Sigmoid colon (tissue), 7 donors: Measurements from ENCODE around the gene MAD2L2. TPM values are rescaled to one million over a fixed set of nuclear protein-coding genes. Genes with fewer than 3 reads are reported as not detected.

ENCODE experiments used
- DNase-seq: peaks from one replicate; pipeline ENCODE4 v3.0.0-alpha.2; 2019
- H3K27ac ChIP-seq, 4 donors: fragments of 200-600 bp; sonication (generic); one replicate each; pipeline ENCODE4 v1.5.1; 2016 to 2019; ENCODE audit warnings: mild to moderate bottlenecking in 1 of 4
- H3K27me3 ChIP-seq, 3 donors: fragments of 200-600 bp; sonication (generic); one replicate each; pipeline ENCODE4 v1.5.1; 2019; ENCODE audit warnings: mild to moderate bottlenecking in 1 of 3
- H3K36me3 ChIP-seq, 4 donors: fragments of 200-600 bp; sonication (generic); one replicate each; pipeline ENCODE4 v1.5.1; 2016 to 2019
- H3K4me1 ChIP-seq, 4 donors: fragments of 200-600 bp; sonication (generic); one replicate each; pipeline ENCODE4 v1.5.1; 2017 to 2019
- H3K4me3 ChIP-seq, 4 donors: fragments of 200-600 bp; sonication (generic); one replicate each; pipeline ENCODE4 v1.5.1; 2017 to 2019; ENCODE audit warnings: mild to moderate bottlenecking in 2 of 4, moderate library complexity in 1 of 4
- H3K9me3 ChIP-seq, 4 donors: fragments of 200-600 bp in 3 of 4; sonication (generic) in 3 of 4; one replicate each; pipeline versions ENCODE4 v1.5.1 to v1.6.1; 2013 to 2019
- EP300 ChIP-seq, 4 donors: sonication (generic); formaldehyde crosslinking; IDR thresholded peaks; one replicate each; pipeline ENCODE4 v1.6.1; 2017; ENCODE audit warnings: antibody characterized with exemption in 4 of 4
- POLR2A ChIP-seq, 2 donors: fragments of 450-650 bp; IDR thresholded peaks; one replicate each; pipeline ENCODE4 v1.6.1; 2016; ENCODE audit warnings: antibody characterized with exemption in 2 of 2, mild to moderate bottlenecking in 2 of 2, moderate library complexity in 2 of 2
- POLR2AphosphoS5 ChIP-seq, 4 donors: sonication (generic); formaldehyde crosslinking; IDR thresholded peaks; one replicate each; pipeline ENCODE4 v1.6.1; 2017; ENCODE audit warnings: antibody characterized with exemption in 4 of 4
- WGBS, 2 donors: extraction: QIAGEN DNeasy Blood & Tissue Kit; methylation state at CpG; one replicate each; pipeline ENCODE4 v1.1.7; 2013; 5-methylcytosine and 5-hydroxymethylcytosine counted together
- intact Hi-C: fragments of 100-400 bp; cut with DNase I; formaldehyde crosslinking; loops from one replicate; pipeline ENCODE4 v1.15.1; 2023
- polyA plus RNA-seq, 3 donors: library from polyadenylated mRNA; stranded (reverse); fragments of 200-250 nt; gene quantifications; one replicate each; pipeline ENCODE4 v1.2.3, GENCODE V29; 2013
- total RNA-seq, 4 donors: library from RNA; depleted of rRNA; stranded (reverse); fragments of >200 nt; gene quantifications; one replicate each; pipeline ENCODE4 v1.1.0, GENCODE V29; 2016
- TF ChIP-seq, protein P1 (sequence below), 4 experiments: fragments of 450-650 bp in 3 of 4; fragments of 200-600 bp in 1 of 4; IDR thresholded peaks; one replicate each; pipeline ENCODE4 v1.5.1; 2016 to 2019; ENCODE audit warnings: antibody characterized with exemption in 4 of 4, mild to moderate bottlenecking in 3 of 4, moderate library complexity in 2 of 4
- donor health status: healthy with polysubstance abuse.
- donor health status: Bipolar disorder and iron deficiency.
- donor health status: healthy.

MAD2L2 gene
- total and polyA plus RNA-seq, 7 donors: 8.8 to 57.9 (median 28.2) TPM

DNA sequence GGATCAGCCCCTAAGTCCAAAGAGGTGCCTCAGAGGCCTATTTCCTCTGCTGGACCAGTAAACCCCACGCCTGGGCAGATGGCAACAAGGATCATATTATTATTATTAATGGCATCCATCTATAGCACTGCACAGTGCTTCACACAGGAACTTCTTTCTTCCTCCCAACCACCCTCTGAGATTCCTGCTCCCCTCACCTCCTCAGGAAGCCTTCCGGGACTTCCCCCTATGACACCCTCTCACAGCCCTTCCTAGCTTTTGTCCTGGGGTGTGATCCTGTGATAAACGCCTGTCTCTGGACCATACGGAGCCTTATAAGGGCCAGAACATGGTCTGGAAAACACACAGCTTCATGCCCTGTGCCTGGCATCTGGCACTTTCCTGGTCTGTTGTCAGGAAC, 29.9 kb downstream of the MAD2L2 start:
- 81 to 88% methylated on average over 4 of the region's 4 CpGs for WGBS, 2 donors
- H3K36me3 ChIP-seq: no peaks in the 10 kb centered on the region
- no peak for DNase-seq
- no peak overlapping the region for H3K4me3 ChIP-seq
- no peak for TF ChIP-seq POLR2A (IDR thresholded peaks at IDR 0.05)
- no peak for TF ChIP-seq POLR2AphosphoS5 (IDR thresholded peaks at IDR 0.05)
- TF ChIP-seq EP300 (IDR thresholded peaks at IDR 0.05): no peak
- H3K9me3 ChIP-seq: no peaks in the 10 kb centered on the region
- no peak overlapping the region for H3K27ac ChIP-seq
- peaks cover 0 to 49% (median 42%) of the 10 kb centered on the region in 4 donors for H3K4me1 ChIP-seq
- H3K27me3 ChIP-seq: peaks cover 7 to 35% (median 32%) of the 10 kb centered on the region in 3 donors
- intact Hi-C loops: loop anchor here (2.0 to 5.0 kb wide), 5 partner anchors 68 to 256 kb away; partner anchors contain the start of gene AGTRAP

DNA sequence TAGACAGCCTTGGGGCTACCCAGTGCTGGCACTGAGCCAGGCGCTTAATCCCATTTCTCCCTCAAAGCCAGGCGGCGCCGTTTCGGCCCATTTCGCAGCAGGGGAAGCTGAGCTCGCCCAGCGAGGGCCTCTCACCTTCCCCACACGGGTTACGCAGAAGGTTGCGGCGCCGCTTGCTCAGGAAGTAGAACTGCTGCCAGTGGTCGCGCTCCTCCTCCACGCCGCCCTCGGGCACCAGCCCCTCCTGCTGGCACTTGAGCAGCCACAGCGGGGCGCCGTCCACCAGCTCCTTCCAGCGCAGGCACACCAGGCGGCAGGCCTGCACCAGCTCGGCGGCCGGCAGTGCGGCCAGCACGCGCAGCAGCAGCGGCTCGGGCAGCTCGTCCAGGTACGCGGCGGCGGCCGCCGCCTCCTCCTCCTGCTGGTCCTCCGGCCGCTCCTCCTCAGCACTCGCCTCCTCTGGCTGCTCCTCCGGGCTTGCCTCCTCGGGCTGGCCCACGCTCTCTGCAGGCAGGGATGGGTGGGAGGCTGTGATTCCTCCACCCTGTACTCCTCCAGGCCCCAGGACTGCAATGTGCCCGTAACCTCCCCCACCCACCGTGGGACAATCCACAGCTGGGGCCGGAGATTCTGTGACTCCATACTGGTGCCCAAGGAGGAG, 30.5 kb downstream of the MAD2L2 start:
- no peak overlapping the region for H3K27ac ChIP-seq
- peak overlapping the region in 2 of 4 donors; percentile 1 to 20 for H3K4me3 ChIP-seq
- no peaks in the 10 kb centered on the region for H3K36me3 ChIP-seq
- WGBS, 2 donors: 5 to 12% methylated on average over 47 of the region's 47 CpGs
- TF ChIP-seq, protein P1, sequence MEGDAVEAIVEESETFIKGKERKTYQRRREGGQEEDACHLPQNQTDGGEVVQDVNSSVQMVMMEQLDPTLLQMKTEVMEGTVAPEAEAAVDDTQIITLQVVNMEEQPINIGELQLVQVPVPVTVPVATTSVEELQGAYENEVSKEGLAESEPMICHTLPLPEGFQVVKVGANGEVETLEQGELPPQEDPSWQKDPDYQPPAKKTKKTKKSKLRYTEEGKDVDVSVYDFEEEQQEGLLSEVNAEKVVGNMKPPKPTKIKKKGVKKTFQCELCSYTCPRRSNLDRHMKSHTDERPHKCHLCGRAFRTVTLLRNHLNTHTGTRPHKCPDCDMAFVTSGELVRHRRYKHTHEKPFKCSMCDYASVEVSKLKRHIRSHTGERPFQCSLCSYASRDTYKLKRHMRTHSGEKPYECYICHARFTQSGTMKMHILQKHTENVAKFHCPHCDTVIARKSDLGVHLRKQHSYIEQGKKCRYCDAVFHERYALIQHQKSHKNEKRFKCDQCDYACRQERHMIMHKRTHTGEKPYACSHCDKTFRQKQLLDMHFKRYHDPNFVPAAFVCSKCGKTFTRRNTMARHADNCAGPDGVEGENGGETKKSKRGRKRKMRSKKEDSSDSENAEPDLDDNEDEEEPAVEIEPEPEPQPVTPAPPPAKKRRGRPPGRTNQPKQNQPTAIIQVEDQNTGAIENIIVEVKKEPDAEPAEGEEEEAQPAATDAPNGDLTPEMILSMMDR (IDR thresholded peaks at IDR 0.05): peak; percentile 37 to 61 (median 50)
- no peak for TF ChIP-seq EP300 (IDR thresholded peaks at IDR 0.05)
- DNase-seq: peak; percentile 87
- no peaks in the 10 kb centered on the region for H3K9me3 ChIP-seq
- H3K27me3 ChIP-seq: peaks cover 7 to 39% (median 32%) of the 10 kb centered on the region in 3 donors
- H3K4me1 ChIP-seq: peaks cover 0 to 44% (median 38%) of the 10 kb centered on the region in 4 donors
- intact Hi-C loops: loop anchor here (2.0 to 5.0 kb wide), 5 partner anchors 68 to 257 kb away; partner anchors contain the start of gene AGTRAP

DNA sequence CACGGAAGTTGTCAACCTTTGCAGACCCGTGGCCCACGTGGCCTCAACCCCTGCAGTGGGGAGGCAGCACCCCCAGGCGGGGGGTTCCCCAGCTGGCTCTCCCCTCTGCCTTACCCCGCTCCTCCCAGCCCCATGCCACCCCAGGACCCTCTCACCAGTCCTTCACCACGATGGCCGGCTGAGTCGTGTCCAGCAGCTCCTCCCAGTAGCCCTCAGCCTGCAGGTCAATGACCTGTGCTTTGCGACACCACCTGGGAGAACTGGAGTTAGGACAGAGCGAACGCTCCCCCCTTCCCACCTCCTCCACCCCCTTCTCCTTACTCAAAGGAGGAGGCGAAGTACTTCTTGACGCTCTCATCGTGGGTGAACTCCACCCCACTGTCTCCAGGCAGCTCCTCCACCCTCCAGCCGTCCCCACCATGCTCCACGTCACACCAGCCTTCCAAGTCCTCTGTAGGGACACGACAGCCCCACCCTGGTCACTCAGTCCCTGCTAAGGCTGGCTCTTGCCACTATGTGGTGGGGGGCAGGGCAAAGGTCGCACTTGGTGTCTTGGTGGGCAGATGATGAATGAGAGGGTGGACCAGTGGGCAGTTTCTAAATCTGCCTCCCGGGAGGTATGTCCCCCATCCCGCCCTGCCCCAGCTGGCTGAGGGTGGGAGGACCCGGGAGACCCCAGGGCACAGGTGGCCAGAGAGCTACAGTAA, 31.2 kb downstream of the MAD2L2 start:
- 17 to 34% methylated on average over 21 of the region's 21 CpGs for WGBS, 2 donors
- Histone ChIP-seq H3K9me3 (no peaks in the 10 kb centered on the region), H3K4me1 (peaks cover 0 to 38% (median 31%) of the 10 kb centered on the region in 4 donors), H3K27ac (no peak overlapping the region), H3K36me3 (no peaks in the 10 kb centered on the region), H3K27me3 (peaks cover 7 to 39% (median 32%) of the 10 kb centered on the region in 3 donors), H3K4me3 (peak overlapping the region in 1 of 4 donors; percentile 20)
- TF ChIP-seq, protein P1 (IDR thresholded peaks at IDR 0.05): no peak
- TF ChIP-seq POLR2A (IDR thresholded peaks at IDR 0.05) (no peak), EP300 (IDR thresholded peaks at IDR 0.05) (no peak), POLR2AphosphoS5 (IDR thresholded peaks at IDR 0.05) (no peak)
- intact Hi-C loops: loop anchor here (2.0 to 5.0 kb wide), 5 partner anchors 69 to 258 kb away; partner anchors contain the start of gene AGTRAP
- no peak for DNase-seq

DNA sequence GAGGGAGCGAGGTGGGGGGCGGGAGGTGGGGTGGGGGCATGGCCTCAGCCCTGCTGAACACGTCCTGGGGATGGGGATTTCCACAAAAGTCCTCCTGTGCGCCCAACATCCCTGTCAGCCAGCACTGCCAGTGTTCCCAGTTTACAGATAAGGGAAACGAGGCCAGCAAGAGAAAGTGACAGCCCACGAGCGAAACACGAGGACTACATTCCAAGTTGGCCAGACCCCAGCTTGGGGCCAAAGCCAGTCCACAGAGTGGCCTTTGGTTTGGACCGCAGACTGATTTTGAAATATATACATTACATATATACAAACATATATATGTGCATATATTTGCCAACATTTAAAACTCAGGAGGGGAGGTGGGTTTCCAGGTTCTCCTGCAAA, 31.7 kb downstream of the MAD2L2 start:
- intact Hi-C loops: no loop called here
- no peaks in the 10 kb centered on the region for H3K36me3 ChIP-seq
- H3K4me1 ChIP-seq: peaks cover 0 to 35% (median 29%) of the 10 kb centered on the region in 4 donors
- 8 to 26% methylated on average over 9 of the region's 9 CpGs for WGBS, 2 donors
- H3K4me3 ChIP-seq: no peak overlapping the region
- TF ChIP-seq, protein P1 (IDR thresholded peaks at IDR 0.05): no peak
- no peak for TF ChIP-seq POLR2A (IDR thresholded peaks at IDR 0.05)
- TF ChIP-seq POLR2AphosphoS5 (IDR thresholded peaks at IDR 0.05): no peak
- no peak for TF ChIP-seq EP300 (IDR thresholded peaks at IDR 0.05)
- DNase-seq: no peak
- no peak overlapping the region for H3K27ac ChIP-seq
- no peaks in the 10 kb centered on the region for H3K9me3 ChIP-seq
- peaks cover 7 to 39% (median 32%) of the 10 kb centered on the region in 3 donors for H3K27me3 ChIP-seq

DNA sequence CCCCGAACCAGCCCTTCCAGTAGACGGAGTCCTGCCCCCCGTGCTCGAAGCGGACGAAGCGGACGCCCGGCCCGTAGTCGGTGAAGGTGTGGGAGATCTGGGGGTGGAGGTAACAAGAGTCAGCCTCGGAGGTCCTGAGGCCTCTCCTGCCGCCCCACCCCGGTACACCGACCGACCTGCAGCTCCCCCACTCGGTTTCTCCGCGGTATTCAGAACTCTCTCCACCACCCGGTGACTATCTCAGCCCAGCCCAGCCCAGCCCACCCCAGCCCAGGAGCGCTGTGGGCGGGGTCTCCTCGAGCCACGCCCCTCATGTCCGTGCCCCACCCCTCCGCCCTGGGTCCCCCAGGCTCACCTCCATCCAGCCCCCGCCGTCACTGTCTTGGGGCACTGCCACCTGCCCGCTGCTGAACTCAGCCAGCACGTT, 32.2 kb downstream of the MAD2L2 start:
- TF ChIP-seq POLR2AphosphoS5 (IDR thresholded peaks at IDR 0.05) (no peak), POLR2A (IDR thresholded peaks at IDR 0.05) (no peak), EP300 (IDR thresholded peaks at IDR 0.05) (no peak)
- TF ChIP-seq, protein P1 (IDR thresholded peaks at IDR 0.05): no peak
- 8 to 15% methylated on average over 30 of the region's 30 CpGs for WGBS, 2 donors
- no peak overlapping the region for H3K27ac ChIP-seq
- H3K36me3 ChIP-seq: no peaks in the 10 kb centered on the region
- H3K4me3 ChIP-seq: no peak overlapping the region
- no peak for DNase-seq
- intact Hi-C loops: no loop called here
- H3K27me3 ChIP-seq: peaks cover 7 to 39% (median 32%) of the 10 kb centered on the region in 3 donors
- no peaks in the 10 kb centered on the region for H3K9me3 ChIP-seq
- H3K4me1 ChIP-seq: peaks cover 0 to 31% (median 26%) of the 10 kb centered on the region in 4 donors
